Activated CD4-positive, alpha-beta T cell treated with anti-CD3 and anti-CD28 coated beads for 36 hours (primary cell): ENCODE data around the gene PCSK6. TPM values are rescaled to one million over a fixed set of nuclear protein-coding genes. Genes with fewer than 3 reads are reported as not detected.

ENCODE experiments used
- ATAC-seq: fragments of 200-7000 bp; cut with Tn5 transposase; one replicate; pipeline ENCODE4 v1.10.0; 2021; ENCODE audit warnings: mild to moderate bottlenecking, moderate library complexity
- CTCF ChIA-PET: fragments of 350-600 bp; sonication (Branson Sonifier 250); formaldehyde crosslinking; loops from one replicate; lab custom pipeline; 2021; ENCODE audit warnings: antibody characterized with exemption; lab: Charles Lee
- POLR2A ChIA-PET: fragments of 350-600 bp; sonication (Branson Sonifier 250); formaldehyde crosslinking; loops from one replicate; lab custom pipeline; 2021; ENCODE audit warnings: antibody characterized with exemption, inconsistent platforms; lab: Charles Lee
- DNase-seq: peaks from one replicate; pipeline ENCODE4 v3.0.0-alpha.2; 2020
- H3K27ac Mint-ChIP-seq: one replicate; pipeline ENCODE4 v1.8.0; 2021; ENCODE audit warnings: mixed read lengths
- H3K27me3 Mint-ChIP-seq: one replicate; pipeline ENCODE4 v1.8.0; 2021; ENCODE audit warnings: mixed read lengths
- H3K36me3 Mint-ChIP-seq: one replicate; pipeline ENCODE4 v1.8.0; 2021; ENCODE audit warnings: low read depth, mixed read lengths
- H3K4me1 Mint-ChIP-seq: one replicate; pipeline ENCODE4 v1.8.0; 2021; ENCODE audit warnings: mixed read lengths
- H3K4me3 Mint-ChIP-seq: one replicate; pipeline ENCODE4 v1.8.0; 2021; ENCODE audit warnings: mild to moderate bottlenecking, moderate library complexity, mixed read lengths
- H3K9me3 Mint-ChIP-seq: one replicate; pipeline ENCODE4 v1.8.0; 2021; ENCODE audit warnings: low read depth, mixed read lengths
- intact Hi-C, 2 experiments: fragments of 100-400 bp; cut with DNase I in 1 of 2; cut with micrococcal nuclease in 1 of 2; formaldehyde crosslinking; loops; one replicate each; pipeline versions ENCODE4 v1.14.2 to v1.15.1; 2022 to 2024; cut with DNase I, micrococcal nuclease
- total RNA-seq, 2 experiments: library from RNA; stranded (reverse); gene quantifications; one replicate each; pipeline ENCODE4 v1.2.3, GENCODE V29; 2021

PCSK6 gene
- total RNA-seq, 2 experiments from 2014 or later, result 0.75 to 0.95 TPM

DNA sequence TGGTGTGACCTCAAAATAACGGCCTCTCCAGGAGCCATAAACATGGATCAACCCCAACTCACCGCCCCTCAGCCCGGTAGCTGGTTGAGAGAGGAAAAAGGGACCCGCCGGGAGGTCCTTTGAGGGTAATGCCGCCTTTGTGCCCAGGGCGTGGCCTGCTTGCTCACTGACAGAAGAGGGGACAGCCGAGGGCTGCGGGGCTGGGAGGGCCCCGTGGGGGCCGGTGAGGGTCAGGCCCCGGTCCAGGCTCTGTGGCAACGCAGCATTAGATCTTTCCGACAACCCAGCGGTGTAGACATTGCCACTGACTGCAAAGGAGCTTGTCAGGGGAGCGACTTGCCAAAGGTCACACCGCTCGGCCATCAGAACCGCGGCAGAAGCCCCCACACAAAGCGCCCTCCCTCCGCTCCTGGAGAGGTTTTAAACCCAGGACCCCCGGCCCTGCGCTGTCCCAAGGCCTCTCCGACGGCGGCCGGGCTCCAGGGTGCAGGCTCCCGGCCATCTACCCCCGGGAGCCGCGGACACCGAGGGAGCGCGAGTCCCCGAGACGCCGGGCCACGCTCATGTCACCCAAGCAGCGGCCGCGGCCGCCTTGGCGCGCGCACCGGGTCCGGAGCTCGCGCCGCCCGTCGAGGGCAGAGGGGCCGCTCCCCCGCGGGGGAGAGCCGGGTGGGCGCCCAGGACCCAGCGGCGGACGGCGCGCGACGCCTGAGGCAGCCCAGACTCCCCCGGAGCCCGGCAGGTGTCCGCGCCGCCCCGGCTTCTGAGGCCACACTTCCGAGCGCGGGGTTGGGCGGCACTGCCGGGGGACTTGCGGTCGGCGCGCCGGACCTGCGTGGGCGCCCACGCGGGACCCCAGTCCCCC is 975 bp downstream of the PCSK6 start:
- no peaks in the 10 kb centered on the region for H3K9me3 Mint-ChIP-seq
- CTCF ChIA-PET, result interaction anchor here (0.6 kb wide), 1 partner anchor 67 kb away, joined by 3 read pairs; no protein-coding TSS in a partner anchor
- peaks cover 4% of the 10 kb centered on the region for H3K4me1 Mint-ChIP-seq
- no peak overlapping the region for H3K27ac Mint-ChIP-seq
- no peak overlapping the region for H3K4me3 Mint-ChIP-seq
- ATAC-seq (no peak), DNase-seq (no peak)
- POLR2A ChIA-PET, result no interaction called here
- H3K27me3 Mint-ChIP-seq, result peaks cover 31% of the 10 kb centered on the region
- no peaks in the 10 kb centered on the region for H3K36me3 Mint-ChIP-seq
- intact Hi-C loops, result no loop called here

DNA sequence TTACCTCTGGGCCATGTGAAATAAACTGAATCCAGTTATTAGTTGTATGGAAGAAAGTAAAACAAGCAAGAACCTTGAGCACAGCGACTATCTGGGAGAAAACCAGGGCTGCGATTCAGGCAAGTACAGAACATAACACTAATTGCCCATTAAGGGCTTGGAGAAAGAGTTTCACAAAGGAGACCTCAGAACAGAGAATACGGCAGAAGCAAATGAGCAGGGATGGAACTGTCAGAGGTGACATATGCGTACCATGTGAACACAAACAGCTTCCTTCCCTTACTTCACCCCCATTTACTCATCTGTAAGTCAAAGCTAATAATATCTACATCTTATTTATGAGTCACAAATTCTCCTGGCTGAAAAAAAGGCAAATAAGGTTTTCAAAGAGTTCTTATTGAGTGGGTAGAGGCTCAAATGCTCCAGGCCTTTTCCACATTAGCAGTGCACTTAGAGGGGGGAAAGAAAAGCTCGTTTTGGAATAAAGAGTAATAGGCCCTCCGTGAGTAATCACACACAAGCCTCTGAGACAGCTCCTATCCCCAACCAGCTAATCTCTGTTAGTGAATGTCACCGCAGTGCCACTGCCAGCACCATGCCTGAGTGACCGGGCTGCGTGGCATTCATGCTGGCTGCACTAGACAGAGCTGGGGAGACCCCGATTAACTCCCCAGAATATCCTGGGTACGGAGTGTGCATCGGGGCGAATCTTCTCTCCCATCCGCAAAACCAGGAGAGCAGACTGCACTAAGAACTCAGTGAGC is 2.6 kb downstream of the PCSK6 start:
- ATAC-seq (no peak), DNase-seq (no peak)
- intact Hi-C loops, result no loop called here
- H3K27ac Mint-ChIP-seq, result no peak overlapping the region
- no peaks in the 10 kb centered on the region for H3K9me3 Mint-ChIP-seq
- no peaks in the 10 kb centered on the region for H3K36me3 Mint-ChIP-seq
- H3K4me1 Mint-ChIP-seq, result peaks cover 4% of the 10 kb centered on the region
- no peak overlapping the region for H3K4me3 Mint-ChIP-seq
- H3K27me3 Mint-ChIP-seq, result peaks cover 31% of the 10 kb centered on the region
- ChIA-PET POLR2A (no interaction called here), CTCF (interaction anchor here (1.1 kb wide), 1 partner anchor 139 kb away, joined by 7 read pairs; no protein-coding TSS in a partner anchor)

DNA sequence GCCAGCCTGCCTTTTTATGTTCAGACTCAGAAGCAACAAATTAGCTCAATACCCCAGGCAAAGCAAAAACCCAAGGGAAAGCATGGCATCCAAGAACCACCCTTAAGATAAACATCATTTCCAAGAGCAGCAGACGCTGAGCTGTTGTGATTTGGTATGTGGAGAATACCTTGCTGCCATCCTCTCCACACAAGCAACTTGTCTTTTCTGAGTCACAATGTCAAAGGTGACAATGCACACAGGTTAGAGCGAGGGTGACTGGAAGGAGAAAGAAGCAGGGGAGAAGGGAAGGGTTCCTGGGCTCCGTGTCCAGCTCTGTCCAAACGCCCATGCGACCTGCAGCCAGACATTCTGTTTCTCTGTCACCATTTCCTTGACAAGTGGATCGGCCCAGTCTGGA is 6.0 kb downstream of the PCSK6 start:
- intact Hi-C loops, result no loop called here
- Mint-ChIP-seq H3K4me3 (no peak overlapping the region), H3K27ac (no peak overlapping the region), H3K9me3 (no peaks in the 10 kb centered on the region), H3K36me3 (no peaks in the 10 kb centered on the region), H3K27me3 (peaks cover 26% of the 10 kb centered on the region), H3K4me1 (peaks cover 3% of the 10 kb centered on the region)
- ChIA-PET CTCF (interaction anchor here (0.6 kb wide), 1 partner anchor 163 kb away, joined by 3 read pairs; no protein-coding TSS in a partner anchor), POLR2A (no interaction called here)
- DNase-seq (no peak), ATAC-seq (no peak)

DNA sequence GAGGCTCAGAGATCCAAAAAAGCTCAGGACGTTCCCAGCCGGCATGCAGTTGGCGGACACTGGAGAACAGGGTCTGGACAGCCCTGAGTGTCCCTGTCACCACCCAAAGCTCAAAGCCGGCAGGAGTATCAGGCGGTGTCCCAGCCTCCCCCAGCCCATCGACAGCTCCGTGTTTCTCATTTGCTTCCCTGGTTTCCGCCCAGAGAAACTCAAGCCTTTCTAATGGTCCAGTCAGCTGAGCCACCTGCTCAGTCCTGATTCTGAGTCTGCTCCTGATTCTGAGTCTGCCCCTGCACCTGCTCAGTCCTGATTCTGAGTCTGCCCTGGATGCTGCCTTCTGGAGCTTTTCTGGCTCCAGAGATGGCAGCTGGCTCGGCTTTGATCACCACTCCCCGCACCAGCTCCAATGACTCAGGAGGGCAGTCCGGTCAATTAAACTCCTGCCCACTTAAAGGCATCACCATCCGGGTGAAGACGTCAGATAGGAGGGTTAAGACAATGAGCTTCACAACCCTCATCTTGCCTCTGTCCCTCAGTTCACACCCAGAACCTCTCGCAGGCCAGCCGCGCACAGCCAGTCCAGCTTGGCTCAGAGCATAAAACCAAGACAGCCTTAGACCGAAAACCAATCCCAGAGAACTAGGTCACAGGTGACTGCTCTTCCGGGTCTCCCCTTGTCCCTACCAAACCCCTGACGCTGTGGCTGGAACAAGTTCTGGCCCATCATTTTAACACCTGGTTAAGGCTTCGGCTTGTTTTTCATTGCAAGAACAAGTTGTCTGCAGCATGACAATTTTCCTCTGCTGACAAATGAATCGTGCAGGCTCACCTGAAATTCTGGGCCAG is 6.8 kb downstream of the PCSK6 start:
- ChIA-PET POLR2A (no interaction called here), CTCF (interaction anchor here (0.6 kb wide), 1 partner anchor 164 kb away, joined by 3 read pairs; no protein-coding TSS in a partner anchor)
- no peaks in the 10 kb centered on the region for H3K4me1 Mint-ChIP-seq
- H3K36me3 Mint-ChIP-seq, result no peaks in the 10 kb centered on the region
- no peak for ATAC-seq
- intact Hi-C loops, result no loop called here
- peaks cover 21% of the 10 kb centered on the region for H3K27me3 Mint-ChIP-seq
- DNase-seq, result no peak
- no peak overlapping the region for H3K4me3 Mint-ChIP-seq
- H3K9me3 Mint-ChIP-seq, result no peaks in the 10 kb centered on the region
- H3K27ac Mint-ChIP-seq, result no peak overlapping the region

DNA sequence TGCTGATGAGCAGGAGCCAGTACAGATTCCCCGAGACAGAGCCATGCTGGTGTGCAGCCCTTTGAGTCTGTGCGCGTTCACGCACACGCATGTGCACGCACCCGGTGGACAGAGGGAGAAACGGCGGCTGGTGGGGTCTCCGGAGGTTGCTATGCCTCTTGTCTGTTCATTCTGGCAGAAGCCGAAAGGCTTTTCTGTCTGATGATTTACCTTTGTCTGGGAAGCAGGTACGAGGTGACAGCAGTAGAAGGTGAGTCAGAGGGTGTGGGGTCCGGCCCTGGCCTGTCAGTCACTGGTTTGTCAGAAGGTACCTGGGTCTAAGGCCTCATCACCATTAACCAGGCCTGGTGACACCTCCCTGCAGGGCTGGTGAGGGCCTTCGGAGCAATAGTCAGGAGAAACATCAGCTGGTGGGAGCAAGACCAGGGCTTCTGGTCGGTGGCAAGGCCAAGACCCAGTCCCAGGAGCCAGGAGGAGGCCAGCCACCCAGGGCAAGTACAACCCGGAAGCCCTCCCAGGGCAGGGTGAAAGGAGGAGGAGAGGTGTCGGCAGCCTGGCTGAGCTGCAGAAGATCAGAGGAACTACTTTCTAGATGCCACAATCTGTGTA is 7.5 kb downstream of the PCSK6 start:
- intact Hi-C loops, result no loop called here
- Mint-ChIP-seq H3K27ac (no peak overlapping the region), H3K9me3 (no peaks in the 10 kb centered on the region), H3K4me3 (no peak overlapping the region), H3K27me3 (peaks cover 17% of the 10 kb centered on the region), H3K4me1 (no peaks in the 10 kb centered on the region), H3K36me3 (no peaks in the 10 kb centered on the region)
- ChIA-PET POLR2A (no interaction called here), CTCF (no interaction called here)
- ATAC-seq, result no peak
- DNase-seq, result no peak

DNA sequence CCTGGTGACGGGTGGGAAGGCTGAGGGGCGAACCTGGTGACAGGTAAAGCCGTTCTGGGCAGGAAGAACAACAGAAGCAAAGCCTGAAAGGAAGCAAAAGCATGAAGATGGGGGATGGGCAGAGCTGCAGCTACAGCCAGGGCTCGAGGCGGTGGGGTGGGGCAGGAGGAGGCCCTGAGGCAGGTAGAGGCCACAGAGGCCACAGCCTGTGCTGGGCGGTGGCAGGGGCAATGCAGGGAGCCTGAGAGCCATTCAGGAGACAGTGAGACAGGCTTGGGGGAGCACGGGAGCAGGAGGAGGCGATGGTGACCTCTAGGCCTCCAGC is 8.2 kb downstream of the PCSK6 start:
- no peaks in the 10 kb centered on the region for H3K4me1 Mint-ChIP-seq
- H3K27ac Mint-ChIP-seq, result no peak overlapping the region
- POLR2A ChIA-PET, result no interaction called here
- no peak overlapping the region for H3K4me3 Mint-ChIP-seq
- CTCF ChIA-PET, result no interaction called here
- no peaks in the 10 kb centered on the region for H3K36me3 Mint-ChIP-seq
- H3K9me3 Mint-ChIP-seq, result no peaks in the 10 kb centered on the region
- DNase-seq (no peak), ATAC-seq (no peak)
- intact Hi-C loops, result no loop called here
- H3K27me3 Mint-ChIP-seq, result peaks cover 11% of the 10 kb centered on the region

DNA sequence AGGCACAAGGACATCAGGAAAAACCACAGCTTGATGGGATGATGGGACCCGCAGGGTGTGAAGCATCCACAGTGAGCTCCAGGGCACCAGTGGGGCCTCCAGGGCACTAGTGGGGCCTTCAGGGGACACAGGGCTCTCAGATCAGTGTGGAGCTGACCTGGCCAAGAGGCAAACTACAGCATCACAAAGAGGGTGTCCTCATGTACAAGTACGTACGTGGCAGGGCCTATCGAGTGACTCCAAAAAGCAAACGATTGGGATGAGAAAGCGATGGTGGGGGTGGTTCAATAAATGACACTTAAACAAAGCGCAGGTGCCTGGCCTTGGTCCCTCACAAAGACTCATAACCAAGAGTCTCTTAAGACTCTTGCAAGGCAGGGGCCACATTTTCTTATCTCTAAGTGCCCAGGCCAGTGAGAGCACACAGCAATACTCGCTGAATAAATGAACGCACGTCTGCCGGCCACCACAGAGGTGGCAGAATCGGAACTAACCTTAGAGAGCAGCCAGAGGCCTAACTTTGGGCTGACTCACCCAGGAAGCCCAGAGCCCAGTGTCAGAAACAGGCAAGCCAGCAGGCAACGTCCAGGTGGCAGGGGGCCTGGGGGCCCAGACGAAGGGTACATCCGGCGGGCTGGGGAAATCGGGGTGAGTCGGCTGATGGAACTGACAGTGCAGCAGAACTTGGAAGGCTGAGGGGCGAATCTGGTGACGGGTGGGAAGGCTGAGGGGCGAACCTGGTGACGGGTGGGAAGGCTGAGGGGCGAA is 8.7 kb downstream of the PCSK6 start:
- no peaks in the 10 kb centered on the region for H3K36me3 Mint-ChIP-seq
- H3K27ac Mint-ChIP-seq, result no peak overlapping the region
- intact Hi-C loops, result no loop called here
- H3K4me1 Mint-ChIP-seq, result no peaks in the 10 kb centered on the region
- H3K4me3 Mint-ChIP-seq, result no peak overlapping the region
- no peaks in the 10 kb centered on the region for H3K9me3 Mint-ChIP-seq
- DNase-seq (no peak), ATAC-seq (no peak)
- ChIA-PET CTCF (no interaction called here), POLR2A (no interaction called here)
- H3K27me3 Mint-ChIP-seq, result peaks cover 10% of the 10 kb centered on the region

DNA sequence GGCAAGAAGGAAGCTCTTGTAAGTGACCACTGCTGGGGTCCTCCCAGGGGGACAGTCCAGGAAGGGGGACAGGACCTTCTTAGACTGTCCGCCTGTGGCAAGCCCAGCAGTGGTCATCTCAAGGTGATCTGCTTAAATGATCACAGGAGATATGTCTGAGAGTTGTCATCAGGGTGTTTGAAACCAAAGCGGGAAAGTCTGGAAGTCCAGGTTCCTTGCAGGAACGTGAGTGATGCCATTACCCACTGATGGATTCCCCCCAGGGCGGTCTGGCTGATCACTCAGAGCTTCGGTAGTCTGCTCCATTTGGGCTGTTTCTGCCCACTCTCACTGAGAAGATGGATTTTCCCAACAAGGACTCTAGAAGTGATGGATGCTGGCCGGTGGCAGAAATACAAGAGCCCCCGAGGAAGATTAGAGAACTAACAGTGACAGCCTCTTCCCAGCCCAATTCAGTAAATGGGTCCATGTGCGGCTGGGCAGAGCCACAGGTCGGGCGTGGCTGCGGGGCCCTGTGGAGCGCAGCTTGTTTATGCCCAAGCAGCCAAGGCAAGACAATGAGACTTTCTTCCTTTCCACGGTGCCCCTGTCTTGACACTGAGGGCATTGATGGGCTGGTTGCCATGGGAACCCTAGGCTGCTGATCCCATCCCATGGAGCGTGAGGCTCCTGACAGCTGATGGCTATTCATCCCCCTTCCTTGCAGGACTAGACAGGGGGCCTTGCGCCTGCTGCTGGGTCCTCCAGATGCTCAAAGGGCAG is 9.5 kb downstream of the PCSK6 start:
- Mint-ChIP-seq H3K27me3 (peaks cover 9% of the 10 kb centered on the region), H3K36me3 (no peaks in the 10 kb centered on the region), H3K27ac (no peak overlapping the region), H3K4me3 (no peak overlapping the region), H3K4me1 (no peaks in the 10 kb centered on the region), H3K9me3 (no peaks in the 10 kb centered on the region)
- ChIA-PET CTCF (no interaction called here), POLR2A (no interaction called here)
- intact Hi-C loops, result no loop called here
- ATAC-seq, result no peak
- no peak for DNase-seq

DNA sequence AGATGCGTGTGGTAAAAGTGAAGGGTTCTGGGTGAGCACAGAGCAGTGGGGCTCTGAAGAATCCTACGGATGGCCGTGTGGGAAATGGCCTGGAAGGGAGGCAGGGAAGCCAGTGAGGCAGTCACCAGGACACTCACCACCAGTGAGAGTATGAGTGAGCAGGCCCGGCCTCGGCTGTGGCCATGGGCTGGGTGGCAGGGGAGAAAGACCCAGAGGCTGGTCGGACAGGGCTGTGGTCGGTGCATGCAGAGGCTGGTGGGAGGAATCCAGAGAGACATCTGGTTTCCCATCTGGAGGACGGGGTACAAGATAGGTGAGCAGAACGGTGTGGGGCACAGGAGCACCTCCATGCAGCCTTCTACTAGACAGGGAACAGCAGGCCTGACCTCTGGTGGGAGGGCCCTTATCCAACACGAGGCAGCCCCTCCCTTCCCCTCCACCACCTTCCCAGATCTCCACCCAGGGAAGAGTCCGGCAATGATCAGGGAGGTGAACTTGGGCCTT is 10.1 kb downstream of the PCSK6 start:
- POLR2A ChIA-PET, result no interaction called here
- no peak overlapping the region for H3K4me3 Mint-ChIP-seq
- intact Hi-C loops, result no loop called here

DNA sequence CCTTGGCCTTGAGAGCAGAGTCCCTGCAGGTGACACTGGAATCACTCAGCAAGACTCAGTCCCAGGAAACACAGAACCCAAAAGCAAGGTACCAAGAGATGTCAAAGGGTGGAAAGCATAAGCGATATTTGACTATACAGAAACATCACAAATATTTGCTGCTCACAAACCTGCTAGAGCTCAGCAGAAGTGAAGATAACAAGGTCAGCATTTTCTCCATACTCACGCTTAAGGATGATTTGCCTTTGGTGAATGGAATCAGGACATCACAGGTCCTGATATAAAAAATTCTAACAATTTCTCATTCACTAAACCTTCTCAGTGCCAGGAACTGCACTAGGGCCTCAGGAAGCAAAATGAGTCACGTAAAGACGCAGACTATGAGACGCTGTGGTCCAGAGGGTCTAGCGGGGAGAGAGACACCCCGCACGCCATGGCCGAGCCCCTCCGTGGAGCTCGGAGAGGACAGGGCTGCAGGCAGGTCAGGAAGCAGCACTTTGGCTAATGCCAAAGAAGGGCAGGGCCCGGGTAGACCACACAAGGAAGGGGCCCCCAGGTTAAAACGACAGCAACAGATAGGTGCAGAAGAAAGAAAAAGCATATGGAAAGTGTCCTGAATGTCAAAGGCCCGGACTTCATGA is 10.7 kb downstream of the PCSK6 start:
- no peak overlapping the region for H3K4me3 Mint-ChIP-seq
- POLR2A ChIA-PET, result no interaction called here
- peaks cover 11% of the 10 kb centered on the region for H3K27me3 Mint-ChIP-seq
- DNase-seq (no peak), ATAC-seq (no peak)
- no peaks in the 10 kb centered on the region for H3K4me1 Mint-ChIP-seq
- CTCF ChIA-PET, result no interaction called here
- H3K9me3 Mint-ChIP-seq, result no peaks in the 10 kb centered on the region
- no peak overlapping the region for H3K27ac Mint-ChIP-seq
- no peaks in the 10 kb centered on the region for H3K36me3 Mint-ChIP-seq
- intact Hi-C loops, result no loop called here

More for the DNA sequence above, 10.1 kb downstream of the PCSK6 start:
- H3K27me3 Mint-ChIP-seq, result peaks cover 13% of the 10 kb centered on the region
- no peaks in the 10 kb centered on the region for H3K4me1 Mint-ChIP-seq
- H3K9me3 Mint-ChIP-seq, result no peaks in the 10 kb centered on the region
- H3K36me3 Mint-ChIP-seq, result no peaks in the 10 kb centered on the region
- ATAC-seq (no peak), DNase-seq (no peak)
- no peak overlapping the region for H3K27ac Mint-ChIP-seq
- CTCF ChIA-PET, result no interaction called here
